ENCODE results near the gene SPSB3.

Gene SPSB3

DNA sequence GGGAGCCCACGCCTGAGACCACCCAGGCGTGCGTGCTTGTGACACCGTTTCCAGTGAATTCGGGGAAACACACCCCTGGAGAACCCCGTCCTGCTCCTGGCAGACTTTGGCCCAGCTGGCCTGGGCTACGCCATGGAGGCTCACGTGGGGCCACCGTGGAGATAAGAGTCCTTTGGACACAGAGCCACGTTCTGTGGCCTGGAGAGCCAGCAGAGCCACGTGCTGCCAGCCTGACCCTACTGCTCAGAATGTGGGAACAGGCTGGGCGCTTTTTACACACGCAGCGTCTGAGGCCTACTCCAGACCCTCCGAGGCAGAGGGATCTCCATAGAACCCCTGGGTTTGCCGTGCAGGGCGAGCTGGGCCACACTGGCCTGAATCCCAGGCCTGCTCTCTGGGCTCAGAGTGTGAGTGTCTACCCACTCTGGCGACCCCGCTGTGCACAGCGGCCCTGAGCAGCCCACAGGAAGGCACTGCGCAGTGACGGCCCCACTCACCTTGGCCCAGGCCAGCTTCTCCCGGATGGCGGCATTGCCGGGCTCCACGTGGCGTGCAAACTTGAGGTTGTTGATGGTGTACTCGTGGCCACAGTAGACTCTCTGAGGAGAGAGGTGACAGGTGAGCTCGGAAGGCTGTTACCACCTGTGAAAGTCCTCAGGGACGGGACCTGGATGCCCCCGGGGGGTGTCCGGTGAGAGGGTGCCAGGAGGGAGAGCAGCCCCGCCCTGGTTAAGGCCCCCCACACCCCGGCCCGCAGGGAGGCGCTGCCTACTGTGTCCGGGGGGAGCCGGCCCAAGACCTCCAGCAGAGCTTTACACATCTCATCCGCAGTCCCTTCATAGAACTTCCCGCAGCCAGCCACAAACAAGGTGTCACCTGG lies 34.3 kb upstream of the SPSB3 start:
- TF ChIP-seq, protein P1, sequence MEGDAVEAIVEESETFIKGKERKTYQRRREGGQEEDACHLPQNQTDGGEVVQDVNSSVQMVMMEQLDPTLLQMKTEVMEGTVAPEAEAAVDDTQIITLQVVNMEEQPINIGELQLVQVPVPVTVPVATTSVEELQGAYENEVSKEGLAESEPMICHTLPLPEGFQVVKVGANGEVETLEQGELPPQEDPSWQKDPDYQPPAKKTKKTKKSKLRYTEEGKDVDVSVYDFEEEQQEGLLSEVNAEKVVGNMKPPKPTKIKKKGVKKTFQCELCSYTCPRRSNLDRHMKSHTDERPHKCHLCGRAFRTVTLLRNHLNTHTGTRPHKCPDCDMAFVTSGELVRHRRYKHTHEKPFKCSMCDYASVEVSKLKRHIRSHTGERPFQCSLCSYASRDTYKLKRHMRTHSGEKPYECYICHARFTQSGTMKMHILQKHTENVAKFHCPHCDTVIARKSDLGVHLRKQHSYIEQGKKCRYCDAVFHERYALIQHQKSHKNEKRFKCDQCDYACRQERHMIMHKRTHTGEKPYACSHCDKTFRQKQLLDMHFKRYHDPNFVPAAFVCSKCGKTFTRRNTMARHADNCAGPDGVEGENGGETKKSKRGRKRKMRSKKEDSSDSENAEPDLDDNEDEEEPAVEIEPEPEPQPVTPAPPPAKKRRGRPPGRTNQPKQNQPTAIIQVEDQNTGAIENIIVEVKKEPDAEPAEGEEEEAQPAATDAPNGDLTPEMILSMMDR (conservative IDR thresholded peaks at IDR 0.05; ENCODE audit: low read length) = no peak
- no peak overlapping the region for H3K4me3 ChIP-seq (ENCODE audit: low read length)
- DNase-seq (ENCODE audit: low read depth) = no peak

DNA sequence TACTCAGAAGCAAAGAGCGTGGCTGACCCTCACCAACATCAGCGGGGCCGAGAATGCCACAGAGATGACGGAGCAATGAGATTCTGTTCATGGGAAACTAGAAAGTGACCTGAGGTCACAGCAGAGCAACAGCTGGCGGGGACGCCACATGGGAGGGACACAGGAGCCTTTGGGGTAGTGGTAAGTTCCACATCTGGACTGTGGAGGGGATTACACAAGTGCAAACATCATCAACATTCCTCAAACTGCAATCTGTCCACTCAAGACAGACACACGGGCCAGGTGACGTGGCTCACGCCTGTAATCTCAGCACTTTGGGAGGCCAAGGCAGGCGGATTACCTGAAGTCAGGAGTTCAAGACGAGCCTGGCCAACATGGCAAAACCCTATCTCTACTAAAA lies 33.1 kb upstream of the SPSB3 start:
- H3K4me3 ChIP-seq (ENCODE audit: low read length) = no peak overlapping the region
- TF ChIP-seq, protein P1 (conservative IDR thresholded peaks at IDR 0.05; ENCODE audit: low read length) = no peak

DNA sequence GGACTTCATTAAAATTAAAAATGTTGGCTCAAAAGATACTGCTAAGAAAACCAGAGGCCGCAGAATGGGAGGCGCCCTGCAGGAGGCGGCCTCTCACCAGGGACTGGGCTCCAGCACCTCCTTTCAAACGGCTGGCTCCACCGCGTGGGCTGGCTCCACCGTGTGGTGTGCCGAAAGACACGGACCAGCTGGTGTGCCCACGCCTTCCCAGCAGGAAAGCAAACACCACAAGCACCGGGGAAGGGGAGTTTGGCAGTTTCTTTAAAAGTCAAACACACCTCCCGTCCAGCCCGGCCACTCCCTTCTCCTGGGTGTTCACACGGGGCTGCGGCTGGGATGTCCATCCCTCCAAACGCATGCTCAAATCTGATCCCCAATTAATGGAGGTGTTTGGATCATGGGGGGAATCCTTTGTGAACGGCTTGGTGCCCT lies 30.4 kb upstream of the SPSB3 start:
- H3K4me3 ChIP-seq (ENCODE audit: low read length) = no peak overlapping the region
- TF ChIP-seq, protein P1 (conservative IDR thresholded peaks at IDR 0.05; ENCODE audit: low read length) = peak; percentile 57
- peak; percentile 74 for DNase-seq (ENCODE audit: low read depth)

More for the DNA sequence above, 33.1 kb upstream of the SPSB3 start:
- no peak for DNase-seq (ENCODE audit: low read depth)

DNA sequence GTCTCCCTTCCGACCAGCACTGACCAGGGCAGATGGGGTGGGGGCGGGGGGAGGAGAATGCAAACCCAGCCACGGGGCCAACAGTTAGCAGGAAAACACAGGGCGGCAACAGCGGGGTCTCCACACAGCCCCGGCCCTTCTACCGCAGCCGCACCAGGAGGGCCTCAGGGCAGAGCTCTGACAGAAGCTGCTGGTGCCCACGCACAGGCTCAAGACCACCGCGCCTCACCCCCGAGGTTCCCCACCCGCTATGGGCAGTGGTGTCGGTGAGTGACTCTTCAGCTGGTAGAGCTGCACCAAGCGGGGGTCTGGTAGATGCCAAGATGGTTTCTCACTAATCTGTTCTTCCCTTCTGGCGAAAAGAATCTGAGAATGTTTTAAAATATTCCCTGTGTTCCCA lies 28.2 kb upstream of the SPSB3 start:
- no peak overlapping the region for H3K4me3 ChIP-seq (ENCODE audit: low read length)
- no peak for DNase-seq (ENCODE audit: low read depth)
- TF ChIP-seq, protein P1 (conservative IDR thresholded peaks at IDR 0.05; ENCODE audit: low read length) = no peak

GRCh38 chr16:1810106-1810505 lies 27.7 kb upstream of the SPSB3 start:
- H3K4me3 ChIP-seq (ENCODE audit: low read length) = no peak overlapping the region
- TF ChIP-seq, protein P1 (conservative IDR thresholded peaks at IDR 0.05; ENCODE audit: low read length) = no peak
- DNase-seq (ENCODE audit: low read depth) = no peak

- TF ChIP-seq, protein P1 (conservative IDR thresholded peaks at IDR 0.05; ENCODE audit: low read length) = no peak
- no peak overlapping the region for H3K4me3 ChIP-seq (ENCODE audit: low read length)
- DNase-seq (ENCODE audit: low read depth) = no peak
Measured at GRCh38 chr16:1809281-1809801, 27.0 kb upstream of the SPSB3 start.

DNA sequence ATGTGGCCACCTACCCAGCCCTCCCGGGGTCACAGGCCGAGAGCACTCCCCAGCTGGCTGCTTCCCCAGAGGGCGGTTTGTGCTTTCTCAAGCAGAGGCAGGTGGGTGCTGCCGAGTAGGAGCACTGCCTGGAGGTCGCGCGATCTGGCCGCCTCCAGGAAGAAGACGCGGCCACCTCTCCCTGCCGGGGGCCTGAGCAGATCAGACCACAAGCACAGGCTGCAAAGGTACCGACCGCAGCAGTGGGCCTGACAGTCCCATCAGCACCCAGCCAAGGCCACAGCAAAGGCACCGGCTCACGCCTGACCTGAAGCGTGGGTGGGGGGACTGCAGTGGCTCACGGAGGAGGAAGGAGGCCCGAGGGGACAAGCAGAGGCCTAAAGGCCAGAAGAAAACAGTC lies 26.3 kb upstream of the SPSB3 start:
- TF ChIP-seq, protein P1 (conservative IDR thresholded peaks at IDR 0.05; ENCODE audit: low read length) = no peak
- no peak overlapping the region for H3K4me3 ChIP-seq (ENCODE audit: low read length)
- DNase-seq (ENCODE audit: low read depth) = no peak

All from AG10803 (cell line).